ENCODE data around the gene KCNK6. TPM values are rescaled to one million over a fixed set of nuclear protein-coding genes. Genes with fewer than 3 reads are reported as not detected.

Gene KCNK6
- total RNA-seq, 1 donor from 2014 or later: 0.92 TPM

- no peaks in the 10 kb centered on the region for H3K36me3 ChIP-seq
- Mint-ChIP-seq H3K27ac (no peak overlapping the region), H3K4me1 (peaks cover 18% of the 10 kb centered on the region), H3K4me3 (no peak overlapping the region), H3K36me3 (no peaks in the 10 kb centered on the region), H3K27me3 (ENCODE audit: insufficient read depth, low read depth) (peaks cover 6% of the 10 kb centered on the region), H3K9me3 (no peaks in the 10 kb centered on the region)
- no peaks in the 10 kb centered on the region for H3F3A ChIP-seq (ENCODE audit: low read depth)
- no peak for TF ChIP-seq CTCF (IDR thresholded peaks at IDR 0.05)
- TF ChIP-seq EZH2 (IDR thresholded peaks at IDR 0.05): no peak
- TF ChIP-seq EZH2phosphoT487 (IDR thresholded peaks at IDR 0.05): no peak
- H3K79me2 ChIP-seq (ENCODE audit: low read depth): peaks cover 17% of the 10 kb centered on the region
- no peaks in the 10 kb centered on the region for H3K27me3 ChIP-seq
- no peak overlapping the region for H2AFZ ChIP-seq (replicated peaks)
- peaks cover 6% of the 10 kb centered on the region for H4K20me1 ChIP-seq (ENCODE audit: low read depth)
- no peaks in the 10 kb centered on the region for H3K9me3 ChIP-seq (ENCODE audit: low read depth)
- H3K27ac ChIP-seq: no peak overlapping the region
- no peak overlapping the region for H3K9ac ChIP-seq
- no peak overlapping the region for H3K4me3 ChIP-seq
- no peaks in the 10 kb centered on the region for H3K4me1 ChIP-seq
- DNase-seq (ENCODE audit: low spot score): no peak
- H3K4me2 ChIP-seq: no peak overlapping the region
Observed at GRCh38 chr19:38285567-38285966, 34.1 kb upstream of the KCNK6 start.

- H3K36me3 ChIP-seq: no peaks in the 10 kb centered on the region
- Mint-ChIP-seq H3K27ac (peak overlapping the region; percentile 99), H3K9me3 (no peaks in the 10 kb centered on the region), H3K27me3 (ENCODE audit: insufficient read depth, low read depth) (peaks cover 4% of the 10 kb centered on the region), H3K36me3 (no peaks in the 10 kb centered on the region), H3K4me1 (peaks cover 23% of the 10 kb centered on the region), H3K4me3 (peak overlapping the region; percentile 14)
- H3K4me3 ChIP-seq: no peak overlapping the region
- peaks cover 6% of the 10 kb centered on the region for H4K20me1 ChIP-seq (ENCODE audit: low read depth)
- H3F3A ChIP-seq (ENCODE audit: low read depth): no peaks in the 10 kb centered on the region
- H3K4me2 ChIP-seq: no peak overlapping the region
- no peaks in the 10 kb centered on the region for H3K27me3 ChIP-seq
- H3K79me2 ChIP-seq (ENCODE audit: low read depth): no peaks in the 10 kb centered on the region
- H3K4me1 ChIP-seq: no peaks in the 10 kb centered on the region
- no peak overlapping the region for H3K9ac ChIP-seq
- no peaks in the 10 kb centered on the region for H3K9me3 ChIP-seq (ENCODE audit: low read depth)
- H2AFZ ChIP-seq (replicated peaks): no peak overlapping the region
- peak; percentile 53 for DNase-seq (ENCODE audit: low spot score)
- peak overlapping the region; percentile 27 for H3K27ac ChIP-seq
- TF ChIP-seq EZH2phosphoT487 (IDR thresholded peaks at IDR 0.05): no peak
- TF ChIP-seq EZH2 (IDR thresholded peaks at IDR 0.05): no peak
- TF ChIP-seq CTCF (IDR thresholded peaks at IDR 0.05): no peak
Observed at GRCh38 chr19:38287604-38288003, 32.0 kb upstream of the KCNK6 start.

- no peak overlapping the region for H3K4me3 Mint-ChIP-seq
- H3K27me3 Mint-ChIP-seq (ENCODE audit: insufficient read depth, low read depth): peaks cover 4% of the 10 kb centered on the region
- no peaks in the 10 kb centered on the region for H3F3A ChIP-seq (ENCODE audit: low read depth)
- no peaks in the 10 kb centered on the region for H3K36me3 ChIP-seq
- H3K9me3 ChIP-seq (ENCODE audit: low read depth): no peaks in the 10 kb centered on the region
- H3K27me3 ChIP-seq: no peaks in the 10 kb centered on the region
- no peaks in the 10 kb centered on the region for H3K36me3 Mint-ChIP-seq
- H3K4me1 Mint-ChIP-seq: peaks cover 23% of the 10 kb centered on the region
- no peak overlapping the region for H3K4me2 ChIP-seq
- DNase-seq (ENCODE audit: low spot score): no peak
- H3K27ac Mint-ChIP-seq: no peak overlapping the region
- no peak overlapping the region for H3K27ac ChIP-seq
- no peaks in the 10 kb centered on the region for H3K79me2 ChIP-seq (ENCODE audit: low read depth)
- no peak overlapping the region for H3K4me3 ChIP-seq
- TF ChIP-seq EZH2phosphoT487 (IDR thresholded peaks at IDR 0.05): no peak
- TF ChIP-seq EZH2 (IDR thresholded peaks at IDR 0.05): no peak
- no peak for TF ChIP-seq CTCF (IDR thresholded peaks at IDR 0.05)
- no peaks in the 10 kb centered on the region for H3K4me1 ChIP-seq
- no peak overlapping the region for H3K9ac ChIP-seq
- H4K20me1 ChIP-seq (ENCODE audit: low read depth): peaks cover 2% of the 10 kb centered on the region
- H3K9me3 Mint-ChIP-seq: no peaks in the 10 kb centered on the region
- H2AFZ ChIP-seq (replicated peaks): no peak overlapping the region
Observed at GRCh38 chr19:38288123-38288855, 31.4 kb upstream of the KCNK6 start.

Data from neural progenitor cell (in vitro differentiated cells).